GM12891 (cell line): ENCODE data around the gene QRICH1.

Source experiments
- DNase-seq: peaks from one replicate; pipeline ENCODE4 v3.0.0; 2011; ENCODE audit warnings: low spot score; ENCODE audit not compliant: insufficient read length
- FAIRE-seq: peaks from 2 replicates; lab custom pipeline; 2011; peaks lifted over from hg19 to GRCh38; lab: Jason Lieb, UNC
- PAX5 ChIP-seq: IDR thresholded peaks from 2 replicates; pipeline ENCODE4 v1.6.1; 2011; ENCODE audit warnings: low read length, moderate library complexity, mild to moderate bottlenecking; ENCODE audit not compliant: insufficient read depth, severe bottlenecking
- POLR2A ChIP-seq: IDR thresholded peaks from 2 replicates; pipeline ENCODE4 v1.6.1; 2011; ENCODE audit warnings: low read depth, low read length, control low read depth
- POLR2AphosphoS5 ChIP-seq: IDR thresholded peaks from 2 replicates; pipeline ENCODE4 v1.6.1; 2011; ENCODE audit warnings: low read depth, low read length, control low read depth
- POU2F2 ChIP-seq: IDR thresholded peaks from 2 replicates; pipeline ENCODE4 v1.6.1; 2011; ENCODE audit warnings: low read depth, mild to moderate bottlenecking, control low read depth, low read length, moderate library complexity
- SPI1 ChIP-seq: IDR thresholded peaks from 2 replicates; pipeline ENCODE4 v1.6.1; 2011; ENCODE audit warnings: low read depth, low read length, control low read depth
- TAF1 ChIP-seq: IDR thresholded peaks from 2 replicates; pipeline ENCODE4 v1.6.1; 2011; ENCODE audit warnings: low read depth, low read length, control low read depth

Gene QRICH1

GRCh38 chr3:49020330-49021212, 73.3 kb downstream of the QRICH1 start:
- FAIRE-seq (peak; percentile 80), DNase-seq (peak; percentile 42)
- no peak for TF ChIP-seq PAX5
- peak; percentile 65; the same call in 1 of the 2 replicates for TF ChIP-seq POLR2AphosphoS5
- peak; percentile 53; the same call in 1 of the 2 replicates for TF ChIP-seq TAF1
- peak; percentile 64 for TF ChIP-seq POLR2A
- no peak; the same call in 1 of the 2 replicates for TF ChIP-seq POU2F2
- TF ChIP-seq SPI1 = peak; percentile 76

- no peak for DNase-seq
- no peak for TF ChIP-seq PAX5
- peak; percentile 20; the same call in 1 of the 2 replicates for TF ChIP-seq POLR2AphosphoS5
- peak; percentile 47; the same call in 1 of the 2 replicates for TF ChIP-seq POLR2A
- TF ChIP-seq TAF1 = no peak
- TF ChIP-seq POU2F2 = no peak
- no peak for TF ChIP-seq SPI1
- no peak for FAIRE-seq
Measured at GRCh38 chr3:49019941-49020329, 73.9 kb downstream of the QRICH1 start.

- DNase-seq (no peak), FAIRE-seq (no peak)
- no peak; the same call in 1 of the 2 replicates for TF ChIP-seq POLR2A
- TF ChIP-seq TAF1 = no peak
- no peak for TF ChIP-seq SPI1
- TF ChIP-seq PAX5 = no peak
- TF ChIP-seq POU2F2 = no peak
- no peak for TF ChIP-seq POLR2AphosphoS5
Measured at GRCh38 chr3:49018707-49019006, 75.2 kb downstream of the QRICH1 start.

GRCh38 chr3:49017971-49018706, 75.7 kb downstream of the QRICH1 start, which contains the start of gene DALRD3:
TSS of gene DALRD3 (minus strand) at chr3:49018580. CDS start at chr3:49018564, 16 bp downstream.
- FAIRE-seq = peak; percentile 92

GRCh38 chr3:49017229-49017970, 76.5 kb downstream of the QRICH1 start:
- FAIRE-seq (no peak), DNase-seq (no peak)
- TF ChIP-seq TAF1 (no peak), POU2F2 (peak; percentile 17; the same call in 1 of the 2 replicates), POLR2A (no peak; the same call in 1 of the 2 replicates), POLR2AphosphoS5 (no peak), SPI1 (no peak)

More at GRCh38 chr3:49017971-49018706, 75.7 kb downstream of the QRICH1 start, which contains the start of gene DALRD3:
- peak; percentile 76 for DNase-seq
- peak; percentile 68 for TF ChIP-seq POLR2A
- TF ChIP-seq PAX5 = no peak
- peak; percentile 40; the same call in 1 of the 2 replicates for TF ChIP-seq POU2F2
- peak; percentile 57 for TF ChIP-seq TAF1

GRCh38 chr3:49016414-49017228, 77.2 kb downstream of the QRICH1 start:
- DNase-seq (no peak), FAIRE-seq (no peak)
- TF ChIP-seq POLR2AphosphoS5 (peak; percentile 66; the same call in 1 of the 2 replicates), POLR2A (no peak; the same call in none of the 2 replicates), TAF1 (no peak), SPI1 (no peak), POU2F2 (no peak; the same call in 1 of the 2 replicates)

- no peak for DNase-seq
- TF ChIP-seq SPI1 = no peak
- no peak for TF ChIP-seq POLR2A
- TF ChIP-seq POLR2AphosphoS5 = no peak
- TF ChIP-seq TAF1 = no peak
- TF ChIP-seq PAX5 = no peak
- TF ChIP-seq POU2F2 = no peak
Measured at GRCh38 chr3:49015765-49016164, 78.1 kb downstream of the QRICH1 start.

GRCh38 chr3:49015072-49015471, 78.8 kb downstream of the QRICH1 start:
- FAIRE-seq (no peak), DNase-seq (no peak)
- TF ChIP-seq POU2F2 (no peak), POLR2A (0 out of 2 replicates have a peak, but pooled peaks have one; percentile 9), POLR2AphosphoS5 (peak; percentile 16; the same call in 1 of the 2 replicates), TAF1 (no peak), PAX5 (no peak), SPI1 (no peak)

More at GRCh38 chr3:49015765-49016164, 78.1 kb downstream of the QRICH1 start:
- no peak for FAIRE-seq
